Measurements from ENCODE around the gene PSMD4. TPM values are rescaled to one million over a fixed set of nuclear protein-coding genes. Genes with fewer than 3 reads are reported as not detected.
"Not testable (repeated sequence)": the region's sequence is repeated elsewhere in the genome, so short reads cannot be mapped to it uniquely, and the experiment has no call there.

PSMD4 gene
- 189 and 201 TPM in 2 replicates for total RNA-seq

GRCh38 chr1:151254217-151255213, at the start of gene PSMD4:
Gene PSMD4 (plus strand): TSS chr1:151254734. CDS start chr1:151254783, 49 bp downstream.
- Mint-ChIP-seq H3K4me3 (peak within 1 kb of the TSS; percentile 97), H3K4me1 (peaks cover 37% of the 10 kb centered on the region), H3K27ac (peak within 1 kb of the TSS; percentile 93), H3K9me3 (no peaks in the 10 kb centered on the region), H3K36me3 (ENCODE audit: low read depth) (peaks cover 13% of the 10 kb centered on the region), H3K27me3 (no peaks in the 10 kb centered on the region)
- CTCF ChIA-PET: interaction anchor here (0.7 to 1.5 kb wide), 5 partner anchors 23 to 155 kb away, joined by 3 to 8 read pairs (median 3); partner anchors contain the start of gene TNFAIP8L2
- DNase-seq (peak; percentile 77), ATAC-seq (ENCODE audit: low read depth) (peak; percentile 87)
- intact Hi-C loops (cut with micrococcal nuclease): loop anchor here (1.0 to 10.0 kb wide), 7 partner anchors 23 to 250 kb away; partner anchors contain the start of genes MINDY1, PRUNE1, PSMB4 and RFX5
- TF ChIP-seq CTCF (IDR thresholded peaks at IDR 0.05): no peak
- POLR2A ChIA-PET: interaction anchor here (0.6 to 2.9 kb wide), 29 partner anchors 9 to 1145 kb away, joined by 3 to 36 read pairs (median 5); partner anchors contain the start of genes C1orf56, MCL1, PI4KB and PSMB4

- DNase-seq: not testable (repeated sequence)
Measured at GRCh38 chr1:151205381-151205965, 49.1 kb upstream of the PSMD4 start.

DNA sequence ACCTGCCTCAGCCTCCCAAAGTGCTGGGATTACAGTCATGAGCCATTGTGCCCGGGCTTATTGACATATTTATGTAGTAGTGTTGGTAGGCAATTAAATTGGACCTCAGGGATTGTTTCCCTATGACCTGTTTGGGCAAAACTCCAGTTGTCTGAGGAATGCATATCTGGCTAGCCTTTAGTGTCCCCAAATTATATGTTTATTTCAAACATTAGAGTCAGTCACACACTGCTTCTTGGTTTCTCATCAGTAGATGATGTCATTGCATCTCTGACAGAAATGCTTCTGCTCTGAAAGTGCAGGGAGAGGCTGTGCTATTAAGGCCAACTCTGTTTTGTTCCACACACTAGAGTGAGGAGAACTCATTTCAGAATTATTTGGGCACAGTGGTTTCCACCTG, 43.7 kb upstream of the PSMD4 start:
- no peak overlapping the region for H3K27ac Mint-ChIP-seq
- TF ChIP-seq CTCF (IDR thresholded peaks at IDR 0.05): no peak
- no peaks in the 10 kb centered on the region for H3K9me3 Mint-ChIP-seq
- H3K4me3 Mint-ChIP-seq: no peak overlapping the region
- ChIA-PET CTCF (no interaction called here), POLR2A (no interaction called here)
- H3K27me3 Mint-ChIP-seq: no peaks in the 10 kb centered on the region
- peaks cover 11% of the 10 kb centered on the region for H3K4me1 Mint-ChIP-seq
- H3K36me3 Mint-ChIP-seq (ENCODE audit: low read depth): peaks cover 61% of the 10 kb centered on the region
- intact Hi-C loops (cut with micrococcal nuclease): no loop called here
- no peak for DNase-seq
- ATAC-seq (ENCODE audit: low read depth): no peak

More at GRCh38 chr1:151205381-151205965, 49.1 kb upstream of the PSMD4 start:
- peaks cover 50% of the 10 kb centered on the region for H3K36me3 Mint-ChIP-seq (ENCODE audit: low read depth)
- H3K4me3 Mint-ChIP-seq; H3K27ac Mint-ChIP-seq; ATAC-seq (ENCODE audit: low read depth); H3K9me3 Mint-ChIP-seq; intact Hi-C loops (cut with micrococcal nuclease); H3K27me3 Mint-ChIP-seq: not testable (repeated sequence)
- ChIA-PET POLR2A (interaction anchor here (0.6 to 1.5 kb wide), 2 partner anchors 9 to 16 kb away, joined by 3 read pairs; partner anchors contain the start of gene VPS72), CTCF (interaction anchor here (0.9 kb wide), 1 partner anchor 135 kb away, joined by 3 read pairs; the partner anchor contains the start of gene GABPB2)
- H3K4me1 Mint-ChIP-seq: peaks cover 17% of the 10 kb centered on the region

DNA sequence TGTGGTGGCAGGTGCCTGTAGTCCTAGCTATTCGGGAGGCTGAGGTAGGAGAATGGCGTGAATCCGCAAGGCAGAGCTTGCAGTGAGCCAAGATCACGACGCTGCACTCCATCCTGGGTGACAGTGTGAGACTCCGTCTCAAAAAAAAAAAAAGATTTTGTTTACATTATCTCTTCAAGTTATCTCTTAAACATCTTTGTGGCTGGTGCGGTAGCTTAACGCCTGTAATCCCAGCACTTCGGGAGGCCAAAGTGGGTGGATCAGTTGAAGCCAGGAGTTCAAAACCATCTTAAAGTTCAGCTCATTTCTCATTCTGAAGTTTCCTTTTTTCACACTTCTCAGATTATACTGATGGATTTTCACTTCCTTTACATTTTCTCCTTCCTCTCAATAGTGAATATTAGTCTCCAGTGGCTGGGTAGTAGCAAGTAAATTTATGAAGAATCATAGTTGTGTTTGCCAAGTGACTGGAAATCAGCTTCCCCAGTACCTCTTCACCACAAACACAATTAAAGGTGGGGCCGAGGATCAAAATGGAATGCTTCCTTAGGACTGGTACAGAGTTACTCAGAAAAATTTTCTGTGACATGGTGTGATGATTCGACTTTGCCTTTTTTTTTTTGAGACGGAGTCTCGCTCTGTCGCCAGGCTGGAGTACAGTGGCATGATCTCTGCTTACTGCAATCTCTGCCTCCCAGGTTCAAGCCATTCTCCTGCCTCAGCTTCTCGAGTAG, 42.4 kb upstream of the PSMD4 start:
- ATAC-seq (ENCODE audit: low read depth) (no peak), DNase-seq (no peak)
- TF ChIP-seq CTCF (IDR thresholded peaks at IDR 0.05): no peak
- Mint-ChIP-seq H3K27ac (no peak overlapping the region), H3K4me1 (peaks cover 16% of the 10 kb centered on the region), H3K27me3 (no peaks in the 10 kb centered on the region), H3K9me3 (no peaks in the 10 kb centered on the region), H3K4me3 (no peak overlapping the region), H3K36me3 (ENCODE audit: low read depth) (peaks cover 57% of the 10 kb centered on the region)
- intact Hi-C loops (cut with micrococcal nuclease): no loop called here
- CTCF ChIA-PET: no interaction called here
- POLR2A ChIA-PET: interaction anchor here (0.7 kb wide), 1 partner anchor 16 kb away, joined by 3 read pairs; no protein-coding TSS in a partner anchor

DNA sequence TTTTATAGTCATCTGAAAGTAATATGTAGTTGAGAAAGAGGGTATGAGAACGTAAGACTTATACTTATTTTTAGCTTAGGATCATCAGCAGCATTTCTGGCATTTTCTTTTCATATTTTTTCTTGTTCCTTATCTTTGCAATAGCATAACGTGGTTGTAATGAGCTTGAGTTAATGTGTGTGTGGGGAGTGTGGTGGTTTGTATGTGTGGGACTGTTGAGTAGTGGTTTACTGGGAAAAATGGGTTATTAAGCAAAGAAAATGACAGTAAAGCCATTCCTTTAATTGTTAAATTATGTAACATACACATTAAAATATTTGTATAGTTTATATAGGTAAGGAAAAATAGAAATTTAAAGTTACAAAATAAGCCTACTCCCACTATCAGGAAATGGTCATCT, 41.0 kb upstream of the PSMD4 start:
- Mint-ChIP-seq H3K36me3 (ENCODE audit: low read depth) (peaks cover 53% of the 10 kb centered on the region), H3K27ac (no peak overlapping the region), H3K4me3 (no peak overlapping the region), H3K27me3 (no peaks in the 10 kb centered on the region), H3K4me1 (peaks cover 17% of the 10 kb centered on the region), H3K9me3 (no peaks in the 10 kb centered on the region)
- ATAC-seq (ENCODE audit: low read depth) (no peak), DNase-seq (no peak)
- no peak for TF ChIP-seq CTCF (IDR thresholded peaks at IDR 0.05)
- ChIA-PET POLR2A (no interaction called here), CTCF (no interaction called here)
- intact Hi-C loops (cut with micrococcal nuclease): no loop called here
